Glomerular endothelial cell (primary cell): ENCODE data around the gene GATAD2A. TPM values are rescaled to one million over a fixed set of nuclear protein-coding genes. Genes with fewer than 3 reads are reported as not detected.
"Not testable (repeated sequence)": the region's sequence is repeated elsewhere in the genome, so short reads cannot be mapped to it uniquely, and the experiment has no call there.

Experiments used
- DNase-seq: peaks from one replicate; pipeline ENCODE4 v3.0.0-alpha.2; 2011; ENCODE audit warnings: low read depth, low spot score; ENCODE audit errors: extremely low read depth
- total RNA-seq: library from RNA; depleted of rRNA; stranded (reverse); fragments of >200 nt; gene quantifications from 2 replicates; pipeline ENCODE4 v1.2.3, GENCODE V29; 2015

Gene GATAD2A
- total RNA-seq = 97.8 and 102 TPM in 2 replicates

DNA sequence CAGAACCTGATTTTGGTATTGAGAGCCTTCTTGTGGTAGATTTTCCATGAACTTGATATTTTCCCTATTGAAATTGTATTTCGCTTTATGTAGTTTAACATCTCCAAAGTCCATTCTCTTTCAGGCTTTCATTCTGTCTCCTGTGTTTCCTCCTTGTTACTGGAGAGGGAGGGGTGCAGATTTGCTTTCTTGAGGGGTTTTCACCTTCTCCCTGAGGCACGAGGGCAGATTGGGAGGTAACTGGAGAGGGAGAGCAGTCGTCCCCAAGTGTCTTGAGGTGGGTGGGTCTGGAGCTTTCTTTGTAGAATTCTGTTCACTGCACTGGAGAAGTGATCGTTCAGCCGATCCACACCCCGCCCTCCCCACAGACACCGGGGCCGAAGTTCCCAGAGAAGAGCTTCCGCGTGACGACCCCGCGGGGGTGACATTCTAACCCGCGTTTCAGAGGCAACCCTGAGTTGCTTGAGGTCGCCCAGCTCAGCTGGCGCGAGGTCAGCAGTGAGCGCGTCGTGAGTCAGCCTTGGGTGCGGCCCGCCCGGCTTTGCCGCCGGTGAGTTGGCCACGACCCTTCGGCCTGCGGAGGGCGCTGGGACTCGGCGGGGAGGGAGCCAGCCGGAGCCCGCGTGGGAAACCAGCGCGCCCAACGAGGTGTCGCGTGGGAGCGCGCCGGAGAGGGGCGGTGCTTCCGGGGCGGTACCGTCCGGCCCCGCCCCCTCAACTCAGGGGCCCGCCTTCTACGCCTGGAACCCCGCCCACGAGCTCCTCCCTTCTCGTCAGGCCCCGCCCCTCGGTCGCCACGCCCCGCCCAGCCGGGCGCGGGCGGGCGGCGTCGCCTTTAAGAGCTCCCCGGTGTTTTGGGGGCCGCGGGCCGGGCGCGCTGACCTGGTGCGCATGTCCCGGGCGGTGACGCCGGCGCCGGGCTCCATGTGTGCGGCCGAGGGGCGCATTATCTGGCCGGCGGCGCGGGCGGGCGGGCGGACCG, at the start of gene GATAD2A:
TSS of gene GATAD2A (plus strand) at position 797 of the 982 bp plus-strand sequence. CDS start 59,671 bp downstream, outside the sequence.
- no peak for DNase-seq

GRCh38 chr19:19356500-19356899, 49.0 kb upstream of the GATAD2A start:
- no peak for DNase-seq

- no peak for DNase-seq
These were observed 48.4 kb upstream of the GATAD2A start for GRCh38 chr19:19356901-19357566.

DNA sequence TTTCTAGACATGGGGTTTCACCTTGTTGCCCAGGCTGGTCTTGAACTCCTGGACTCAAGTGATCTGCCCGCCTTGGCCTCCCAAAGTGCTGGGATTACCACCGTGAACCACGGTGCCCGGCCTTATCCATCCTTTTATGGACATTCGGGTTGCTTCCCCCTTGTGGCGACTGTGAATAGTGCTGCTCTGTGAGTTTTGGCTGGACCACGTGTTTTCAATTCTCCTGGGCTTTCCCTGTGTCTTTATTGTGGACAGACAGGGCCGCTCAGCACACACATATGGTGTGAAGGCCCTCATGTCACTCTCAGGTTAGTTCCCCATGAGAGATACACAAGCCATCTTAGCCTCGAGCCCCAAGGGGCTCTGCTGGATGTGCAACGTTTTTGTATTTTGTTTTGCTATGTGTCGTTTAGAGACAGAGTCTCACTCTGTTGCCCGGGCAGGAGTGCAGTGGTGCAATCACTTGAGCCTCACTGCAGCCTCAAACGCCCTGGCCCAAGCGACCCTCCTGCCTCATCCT, 44.3 kb upstream of the GATAD2A start:
- DNase-seq = no peak

DNA sequence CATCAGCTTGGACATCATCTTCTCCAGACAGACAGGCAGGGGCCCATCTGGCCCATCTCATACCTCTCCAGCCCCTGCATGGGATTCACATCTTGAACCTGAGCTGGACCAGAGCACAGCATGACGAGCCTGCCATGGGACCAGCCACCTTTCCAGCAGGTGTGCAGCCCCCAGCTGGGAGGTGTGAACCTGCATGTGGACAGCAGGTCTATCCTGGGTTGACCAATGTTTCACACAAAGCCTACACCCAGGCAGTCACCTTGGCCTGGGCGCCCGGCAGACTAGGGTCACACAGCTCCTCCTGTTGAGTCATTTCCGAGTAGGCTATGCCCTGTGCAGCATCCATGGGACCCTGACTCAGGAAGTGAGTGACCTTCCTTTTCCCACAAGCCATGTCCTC, 43.4 kb upstream of the GATAD2A start:
- DNase-seq = no peak

DNA sequence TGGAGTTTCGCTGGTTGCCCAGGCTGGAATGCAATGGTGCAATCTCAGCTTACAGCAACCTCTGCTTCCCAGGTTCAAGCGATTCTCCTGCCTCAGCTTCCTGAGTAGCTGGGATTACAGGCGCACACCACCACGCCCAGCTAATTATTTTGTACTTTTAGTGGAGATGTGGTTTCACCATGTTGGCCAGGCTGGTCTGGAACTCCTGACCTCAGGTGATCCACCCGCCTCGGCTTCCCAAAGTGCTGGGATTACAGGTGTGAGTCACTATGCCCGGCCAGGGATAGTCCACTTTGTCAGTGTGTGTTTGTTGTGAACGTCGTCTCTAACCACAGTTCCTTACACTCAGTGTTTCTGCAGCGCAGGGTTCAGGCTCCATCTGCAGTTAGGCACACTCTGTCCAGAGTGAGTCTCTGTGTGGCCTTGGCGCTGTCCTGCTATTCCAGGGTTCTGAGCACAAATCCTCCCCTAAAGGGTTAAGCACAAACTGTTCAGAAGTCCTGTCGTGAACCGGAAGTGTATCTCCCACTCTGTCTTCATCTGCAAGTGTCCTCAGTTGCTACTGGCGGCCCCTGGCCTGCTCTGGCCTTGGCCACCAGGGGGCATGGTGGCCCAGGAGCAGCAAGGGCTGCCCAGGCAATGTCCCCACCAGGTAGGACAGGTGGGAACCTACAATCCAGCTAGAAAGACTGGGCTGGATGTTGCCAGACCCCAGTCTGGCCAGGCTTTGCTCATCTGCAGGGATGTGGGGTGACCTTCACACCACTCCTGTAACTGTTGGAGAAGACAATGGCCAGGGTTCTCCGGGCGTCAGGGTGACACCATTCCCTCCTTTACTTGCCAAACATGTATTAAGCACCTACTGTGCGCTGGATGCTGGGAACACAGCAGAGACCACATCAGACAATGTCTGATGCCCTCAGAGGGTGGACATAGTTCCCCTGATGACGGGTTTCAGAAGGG, 38.8 kb upstream of the GATAD2A start:
- DNase-seq = no peak

DNA sequence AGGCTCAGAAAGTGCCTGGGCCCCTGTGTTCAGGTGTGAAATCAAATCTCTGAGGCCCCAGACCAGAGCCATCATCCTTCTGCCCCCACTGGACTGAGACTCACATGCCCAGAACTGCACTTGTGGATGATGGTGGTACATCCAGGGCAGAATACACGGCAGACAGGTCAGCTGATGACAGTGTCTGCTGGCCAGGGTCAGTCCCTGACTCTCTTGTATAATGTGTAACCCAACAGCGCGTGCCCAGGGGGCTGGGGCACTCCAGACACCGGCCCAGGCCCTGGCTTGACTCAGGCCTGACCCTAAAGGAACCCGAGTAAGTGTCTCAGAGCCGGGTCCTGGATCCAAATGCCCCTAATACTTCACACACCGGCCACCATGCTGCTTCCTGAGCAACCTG, 37.4 kb upstream of the GATAD2A start:
- DNase-seq = no peak

DNA sequence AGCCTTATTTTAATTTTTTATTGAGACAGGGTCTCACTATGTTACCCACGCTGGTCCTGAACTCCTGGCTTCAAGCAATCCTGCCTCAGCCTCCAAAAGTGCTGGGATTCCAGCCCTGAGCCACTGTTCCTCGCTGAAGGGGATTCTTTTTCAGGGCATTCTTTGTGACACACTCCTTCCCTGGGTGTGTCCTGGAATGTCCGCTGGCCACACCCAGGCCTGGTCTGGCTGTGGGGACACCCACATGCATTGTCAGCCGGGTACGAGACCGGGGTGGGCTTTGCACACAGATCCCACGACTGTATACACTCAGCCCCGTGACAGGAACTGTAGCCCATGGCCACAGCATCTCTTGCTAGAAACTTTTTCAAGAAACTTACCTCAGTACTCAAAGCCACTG, 34.4 kb upstream of the GATAD2A start:
- no peak for DNase-seq

DNA sequence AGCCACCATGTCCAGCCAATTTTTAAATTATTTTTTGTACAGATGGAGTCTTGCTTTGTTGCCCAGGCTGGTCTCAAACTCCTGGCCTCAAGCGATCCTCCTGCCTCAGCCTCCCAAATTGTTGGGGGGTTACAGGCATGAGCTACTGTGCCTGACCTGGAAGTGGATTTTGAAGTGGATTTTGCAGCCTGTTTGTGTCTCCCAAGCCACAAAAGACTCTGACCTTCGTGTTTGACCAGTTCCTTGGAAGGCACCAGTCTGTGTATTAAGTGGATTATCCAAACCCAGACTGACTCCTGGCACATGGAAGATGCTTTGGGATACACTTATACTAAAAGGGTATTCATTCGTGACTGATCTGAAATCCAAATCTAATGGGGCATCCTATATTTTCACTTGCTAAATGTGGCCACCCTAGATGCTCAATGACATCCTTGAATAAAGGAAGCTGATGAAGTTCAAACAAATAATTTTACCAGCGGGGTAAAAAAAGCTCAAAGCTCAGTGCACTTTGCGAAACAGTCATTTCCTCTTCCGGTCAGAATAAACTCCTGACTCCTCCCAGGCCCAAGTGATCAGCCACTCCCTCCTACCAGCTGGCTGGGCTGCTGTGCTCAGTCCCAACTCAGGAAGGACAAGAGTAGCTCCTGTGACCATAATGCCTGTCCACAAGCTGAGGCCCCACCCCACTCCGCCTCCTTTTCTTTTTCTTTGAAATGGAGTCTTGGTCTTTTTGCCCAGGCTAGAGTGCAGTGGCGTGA, 32.6 kb upstream of the GATAD2A start:
- DNase-seq = no peak

- no peak for DNase-seq
These were observed 25.9 kb upstream of the GATAD2A start for GRCh38 chr19:19379527-19379926.

GRCh38 chr19:19380316-19380715, 25.2 kb upstream of the GATAD2A start:
- not testable (repeated sequence) for DNase-seq

GRCh38 chr19:19381007-19381926, 24.2 kb upstream of the GATAD2A start:
- DNase-seq = no peak

DNA sequence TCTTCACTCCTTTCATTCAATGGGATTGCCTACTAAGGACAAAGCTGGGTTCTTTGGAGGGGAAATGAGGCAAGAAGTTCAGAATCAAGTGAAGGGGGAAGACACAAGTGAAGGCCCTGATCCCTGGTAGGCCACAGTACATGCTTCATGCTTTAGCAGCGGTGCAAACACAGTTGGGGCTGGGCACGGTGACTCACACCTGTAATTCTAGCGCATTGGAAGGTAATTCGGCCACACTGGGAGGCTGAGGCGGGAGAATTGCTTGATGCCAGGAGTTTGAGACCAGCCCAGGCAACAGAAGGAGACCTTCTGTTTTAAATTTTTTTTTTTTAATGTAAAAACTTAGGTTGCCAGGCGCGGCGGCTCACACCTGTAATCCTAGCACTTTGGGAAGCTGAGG, 23.4 kb upstream of the GATAD2A start:
- DNase-seq = no peak

DNA sequence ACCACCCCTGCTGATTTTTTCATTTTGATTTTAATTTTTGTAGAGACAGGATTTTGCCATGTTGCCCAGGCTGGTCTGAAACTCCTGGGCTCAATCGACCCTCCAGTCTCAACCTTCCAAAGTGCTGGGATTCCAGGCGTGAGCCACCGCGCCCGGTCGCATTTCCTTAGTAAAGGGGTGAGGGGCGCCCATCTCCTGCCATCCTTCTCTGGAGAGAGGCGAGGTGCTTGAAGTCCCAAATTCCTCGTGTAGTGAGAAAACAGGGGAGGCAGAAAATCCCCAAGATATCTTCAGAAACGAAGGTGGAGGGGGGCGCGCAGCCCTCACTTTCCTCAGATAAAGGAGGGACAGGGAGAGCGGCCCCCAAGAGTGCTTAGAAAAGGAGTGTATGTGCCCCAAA, 21.0 kb upstream of the GATAD2A start:
- DNase-seq = no peak

GRCh38 chr19:19385131-19385895, 20.2 kb upstream of the GATAD2A start:
- DNase-seq = peak; percentile 90

DNA sequence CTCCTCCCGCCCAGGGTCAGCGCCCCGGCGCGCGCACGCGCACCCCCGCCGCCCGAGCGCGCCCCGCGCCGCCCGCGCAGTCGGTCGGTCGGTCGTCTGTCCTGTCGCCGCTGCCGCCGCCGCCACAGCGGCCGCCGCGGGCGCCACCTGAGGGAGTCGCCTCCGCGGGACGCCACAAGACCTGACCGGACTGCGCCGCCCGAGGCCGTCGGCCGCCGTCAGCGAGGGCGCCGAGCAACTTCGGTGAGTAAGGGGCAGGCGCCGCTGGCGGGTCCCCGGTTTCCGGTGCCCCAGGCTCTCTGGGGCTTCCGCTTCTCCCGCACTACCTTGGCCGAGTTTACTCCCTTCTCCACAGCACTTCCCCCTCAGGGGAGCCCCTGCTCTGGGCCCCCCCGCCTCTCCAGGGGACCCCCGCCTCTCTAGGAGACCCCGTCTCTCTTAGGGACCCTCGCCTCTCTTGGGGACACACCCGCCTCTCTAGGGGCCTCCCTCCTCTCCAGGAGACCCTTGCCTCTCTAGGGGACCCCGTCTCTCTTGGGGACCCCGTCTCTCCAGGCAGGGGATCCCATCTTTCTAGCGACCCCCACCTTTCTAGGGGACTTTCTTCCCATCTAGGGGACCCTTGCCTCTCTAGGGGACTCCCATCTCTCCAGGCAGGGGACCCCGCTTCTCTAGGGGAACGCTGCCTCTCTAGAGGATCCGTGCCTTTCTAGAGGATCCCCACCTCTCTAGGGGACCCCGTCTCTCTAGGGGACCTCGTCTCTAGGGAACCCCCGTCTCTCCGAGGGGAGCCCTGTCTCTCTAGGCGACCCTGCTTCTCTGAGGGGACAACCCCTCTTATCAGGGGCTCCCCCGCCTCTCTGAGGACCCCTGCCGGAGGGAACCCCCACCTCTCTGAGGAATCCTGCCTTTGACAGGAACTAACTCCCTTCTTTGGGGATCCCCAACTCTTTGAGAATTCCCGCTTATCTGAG, 19.3 kb upstream of the GATAD2A start:
- DNase-seq = no peak

GRCh38 chr19:19387108-19387507, 18.4 kb upstream of the GATAD2A start:
- no peak for DNase-seq
